Hypothalamus (tissue), 51 donors: ENCODE measurements around the gene AOPEP.
A peak's percentile ranks its signal among the peaks of the same experiment; 100 is the strongest.

ENCODE experiments used
- DNase-seq, 51 donors: peaks; one replicate each; lab custom pipeline; 2025; lab: John Stamatoyannopoulos, UW

AOPEP gene

GRCh38 chr9:94909965-94910730, 183.6 kb downstream of the AOPEP start:
- no peak for DNase-seq

DNA sequence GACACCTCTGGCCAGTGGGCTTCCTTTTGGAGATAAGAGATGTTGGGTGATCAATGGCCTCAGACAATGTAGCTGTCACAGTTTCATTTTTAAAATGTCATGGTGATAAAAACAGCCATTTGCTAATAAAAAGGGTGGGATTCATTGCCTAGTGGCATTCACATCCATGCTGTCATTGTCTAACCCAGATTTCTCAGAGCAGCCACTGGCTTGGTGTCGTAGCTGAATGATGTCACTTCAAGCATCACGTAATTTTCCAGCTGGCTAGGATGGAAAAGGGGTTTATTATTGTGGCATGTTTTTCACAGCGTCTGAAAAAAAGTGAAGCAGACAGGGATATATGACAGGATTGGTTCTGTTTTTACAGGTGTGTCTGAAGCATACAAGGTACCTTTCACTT, 184.7 kb downstream of the AOPEP start:
- DNase-seq, result peak in 9 of 51 donors; percentile 20 to 69 (median 39)

DNA sequence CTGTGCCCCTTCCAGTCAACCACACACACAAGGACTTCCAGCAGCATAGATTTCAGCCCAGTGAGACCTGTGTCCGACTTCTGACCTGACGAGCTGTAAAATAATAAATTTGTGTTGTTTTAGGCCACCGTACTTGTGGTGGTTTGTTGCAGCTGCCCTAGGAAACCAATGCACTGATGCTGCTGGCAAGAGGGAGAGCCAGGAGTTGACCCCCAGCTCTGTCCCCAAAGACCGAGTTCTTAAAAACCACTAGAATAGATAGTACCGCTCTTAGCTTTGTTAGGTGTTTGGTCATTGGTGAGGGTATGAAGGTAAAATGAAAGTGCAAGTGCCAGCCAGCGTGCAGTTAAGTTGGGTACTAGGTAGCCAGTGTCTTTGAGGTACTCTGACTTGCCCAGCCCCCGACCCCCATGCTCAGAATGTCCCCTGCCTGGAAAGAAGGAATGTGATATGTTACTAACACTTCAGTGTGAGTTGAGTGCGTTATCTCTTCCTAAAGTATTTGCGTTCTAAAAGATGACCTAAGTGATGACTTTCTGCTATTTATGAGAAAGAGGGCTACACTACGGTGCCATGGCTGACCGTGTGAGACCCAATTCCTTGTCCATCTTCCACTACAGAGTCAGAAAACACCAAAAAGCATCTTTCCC, 185.6 kb downstream of the AOPEP start:
- no peak for DNase-seq

DNA sequence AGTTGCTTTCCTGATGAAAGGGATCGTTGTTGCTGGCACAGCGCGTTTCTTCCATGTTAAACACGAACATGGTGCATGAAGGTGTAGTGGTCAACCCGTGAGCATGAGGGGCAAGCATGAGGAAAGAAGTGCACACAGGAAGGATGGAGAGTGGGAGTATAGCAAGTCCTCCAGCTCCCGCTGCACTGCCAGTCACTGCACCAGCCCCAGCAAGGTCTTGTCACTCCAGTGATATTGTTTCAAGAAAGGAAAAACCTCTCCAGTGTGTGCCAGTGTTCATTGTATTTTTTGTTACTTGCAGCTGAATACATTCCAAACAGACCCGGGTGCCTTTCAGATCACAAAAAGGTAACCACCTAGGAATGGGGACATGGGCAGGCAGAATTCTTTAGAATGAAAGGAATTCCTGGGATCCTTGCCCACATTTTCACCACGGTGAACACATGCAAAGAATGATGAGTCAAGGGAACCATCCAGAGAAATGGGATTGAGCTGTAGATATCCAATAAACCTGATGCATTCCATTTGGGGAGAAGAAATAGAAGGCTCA, 186.3 kb downstream of the AOPEP start:
- no peak for DNase-seq

DNA sequence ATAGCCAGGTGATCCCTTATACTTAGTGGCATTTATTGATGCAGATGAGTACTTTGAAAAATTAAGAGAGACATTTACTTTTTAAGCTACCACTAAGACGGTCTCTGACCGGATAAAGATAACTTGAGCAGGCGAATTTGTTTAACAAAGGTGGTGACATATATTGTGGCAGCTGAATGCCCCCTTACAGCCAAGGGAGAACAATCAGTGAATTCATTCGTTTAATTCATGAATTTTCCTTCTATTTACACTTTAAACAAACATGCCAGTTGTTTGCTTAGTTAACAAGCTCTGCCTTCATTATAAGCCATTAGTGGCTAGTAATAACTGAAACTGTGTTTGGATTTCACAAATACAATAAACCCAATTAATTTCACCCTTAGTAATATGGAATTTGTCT, 187.1 kb downstream of the AOPEP start:
- DNase-seq, result peak in 1 of 51 donors; percentile 32

- no peak for DNase-seq
Measured at GRCh38 chr9:94915476-94916450, 189.3 kb downstream of the AOPEP start.

- no peak for DNase-seq
Measured at GRCh38 chr9:94916956-94917355, 190.5 kb downstream of the AOPEP start.

DNA sequence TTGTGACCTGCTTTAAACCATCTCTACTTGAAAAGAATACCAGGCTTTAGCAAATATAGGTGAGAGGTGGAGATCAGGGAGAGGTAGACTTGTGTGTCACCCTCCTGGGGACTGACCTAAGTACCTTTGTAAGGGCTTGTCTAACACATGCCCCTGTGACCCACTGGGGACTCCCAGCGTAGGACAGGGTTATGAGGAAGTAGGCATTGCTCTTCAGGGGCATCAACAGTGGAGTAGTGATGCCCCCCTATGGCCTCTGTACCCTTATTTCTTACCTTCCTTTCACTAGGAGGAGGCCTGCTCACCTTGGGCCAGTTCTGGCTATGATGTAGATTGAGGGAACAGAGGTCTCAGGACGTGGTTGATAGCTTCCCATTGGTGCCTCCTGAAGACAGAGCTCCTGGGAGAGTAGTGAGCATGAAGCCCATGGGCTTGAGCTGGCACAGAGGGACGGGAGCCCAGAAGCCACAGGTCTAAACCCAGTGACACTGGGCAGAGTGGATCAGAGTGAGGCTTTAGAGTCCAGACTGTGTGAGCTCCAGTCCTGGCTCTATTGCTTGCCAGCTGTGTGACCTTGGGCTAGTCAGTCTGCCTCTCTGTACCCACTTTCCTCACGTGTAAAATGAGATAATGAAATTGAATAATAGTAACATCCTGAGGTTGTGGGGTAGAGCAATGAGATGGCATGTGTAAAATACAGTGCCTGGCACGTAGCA, 191.7 kb downstream of the AOPEP start:
- DNase-seq, result no peak

- DNase-seq, result no peak
Measured at GRCh38 chr9:94919376-94920098, 193.0 kb downstream of the AOPEP start.

DNA sequence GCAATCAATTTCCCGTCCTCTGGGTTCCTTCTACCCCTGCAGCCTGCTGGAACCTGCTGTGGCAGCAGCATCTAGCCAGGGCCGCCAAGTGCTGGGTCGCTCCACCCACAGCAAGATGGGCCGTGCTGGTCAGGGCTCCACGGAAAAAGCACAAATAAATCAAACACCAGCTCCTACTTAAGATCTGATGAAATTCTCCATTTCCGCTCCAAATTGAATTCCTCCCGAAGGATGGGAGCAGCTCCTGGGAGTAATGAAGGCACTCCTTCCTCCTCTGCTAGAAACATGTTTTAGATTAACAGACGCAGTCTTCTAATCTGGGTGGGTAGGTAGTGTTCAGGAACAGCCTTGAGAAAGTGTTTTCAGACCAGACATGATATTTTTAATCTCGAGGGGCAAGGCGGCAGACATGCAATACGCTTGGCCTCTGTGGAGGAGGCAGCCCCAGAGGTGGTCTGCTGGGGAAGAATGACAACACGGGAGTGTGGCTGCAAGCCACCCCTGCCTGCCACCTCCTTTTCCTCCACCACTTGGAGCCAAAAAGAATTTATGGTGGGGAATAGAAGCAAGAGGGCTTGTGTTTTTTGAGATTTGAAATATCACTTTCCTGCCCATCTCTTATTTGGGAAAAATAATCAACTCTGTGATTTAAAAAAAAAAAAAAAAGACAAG, 194.1 kb downstream of the AOPEP start:
- peak in 5 of 51 donors; percentile 19 to 37 (median 23) for DNase-seq

- peak in 2 of 51 donors; percentile 18 to 22 for DNase-seq
Measured at GRCh38 chr9:94921092-94921471, 194.6 kb downstream of the AOPEP start.

GRCh38 chr9:94921656-94922055, 195.2 kb downstream of the AOPEP start:
- DNase-seq, result no peak

DNA sequence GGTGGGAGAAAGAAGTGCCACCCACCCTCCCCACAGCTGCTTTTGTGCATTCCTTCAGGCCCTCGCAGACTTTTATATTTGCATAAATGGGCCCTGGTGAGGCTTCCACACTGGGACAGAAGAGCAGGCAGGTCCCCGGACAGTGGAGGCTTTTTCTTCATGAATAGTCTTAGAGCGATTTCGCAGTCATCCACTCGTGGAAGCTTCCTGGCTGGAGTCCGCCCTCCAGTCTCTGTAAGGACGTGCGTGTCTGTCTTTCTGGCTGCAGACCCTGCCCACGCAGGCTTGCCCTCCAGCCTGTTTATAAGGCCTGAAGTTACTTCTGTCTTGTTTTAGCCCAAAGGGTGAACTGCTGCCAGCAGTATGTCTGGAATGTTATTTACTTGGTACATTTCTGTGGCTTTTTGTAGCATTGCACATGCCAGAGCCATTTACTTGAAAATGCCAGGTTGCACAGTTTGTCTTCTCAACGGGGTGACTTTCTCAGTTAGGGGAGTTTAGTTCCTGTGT, 195.7 kb downstream of the AOPEP start:
- peak in 8 of 51 donors; percentile 16 to 36 (median 32) for DNase-seq

- DNase-seq, result no peak
Measured at GRCh38 chr9:94922691-94923107, 196.2 kb downstream of the AOPEP start.

- DNase-seq, result no peak
Measured at GRCh38 chr9:94923326-94924089, 197.0 kb downstream of the AOPEP start.

DNA sequence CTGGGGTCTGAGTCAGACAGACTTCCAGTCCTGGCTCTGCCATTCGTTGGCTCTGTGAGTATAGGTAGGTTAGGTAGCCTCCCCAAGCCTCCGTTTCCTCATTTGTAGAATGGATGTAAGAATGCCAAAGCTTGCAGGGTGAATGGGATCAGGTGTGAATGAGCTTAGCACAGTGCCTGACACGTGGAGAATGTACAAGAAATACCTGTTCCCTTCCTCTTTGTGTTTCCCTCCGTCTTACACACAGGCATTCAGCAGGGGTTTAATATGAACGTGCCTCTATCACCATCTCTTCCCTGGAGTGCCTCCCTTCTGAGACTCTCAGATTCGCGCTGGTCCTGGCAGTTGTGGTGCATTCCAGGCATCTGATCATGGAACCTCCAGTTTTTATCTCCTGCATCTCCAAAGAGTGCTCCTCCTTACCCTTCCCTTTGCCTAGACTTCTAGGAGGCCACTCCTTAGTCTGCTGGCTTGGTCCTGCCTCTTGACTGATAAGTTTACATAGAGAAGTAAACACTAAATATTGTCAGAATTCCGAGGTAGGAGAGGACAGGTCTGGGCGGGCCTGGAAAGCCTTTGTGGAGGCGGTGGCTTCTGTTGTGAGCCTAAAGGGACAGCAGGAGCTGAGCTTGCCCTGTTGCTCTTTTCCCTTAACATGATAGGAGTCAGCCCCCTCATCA, 199.4 kb downstream of the AOPEP start:
- no peak for DNase-seq

DNA sequence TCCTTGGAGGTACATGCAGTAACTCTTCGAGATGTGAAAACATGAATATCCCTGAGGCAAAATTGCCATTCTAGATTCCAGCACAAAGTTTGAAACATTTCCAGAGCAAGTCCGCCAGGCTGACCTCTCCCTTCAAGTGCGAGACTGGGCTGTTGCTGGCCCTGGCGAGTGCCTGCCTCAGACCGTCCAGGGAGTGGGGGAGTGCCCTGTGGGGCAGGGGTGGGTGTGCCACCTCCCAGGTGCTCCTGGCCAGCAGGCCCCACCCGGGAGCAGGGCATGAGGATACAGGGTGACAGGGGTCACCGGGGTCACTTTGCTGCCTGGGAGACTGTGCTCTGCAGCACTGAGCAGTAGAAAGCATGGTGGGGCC, 199.9 kb downstream of the AOPEP start:
- DNase-seq, result no peak
